HEK293 (cell line): ENCODE data around the gene CCDC85A.

Experiments used
- ATF2 ChIP-seq: fragments of 450-650 bp; formaldehyde crosslinking; IDR thresholded peaks from 2 replicates; pipeline ENCODE4 v1.5.1; 2016; ENCODE audit warnings: missing biosample characterization, missing genetic modification characterization, low read depth
- EGR2 ChIP-seq: fragments of 450-650 bp; formaldehyde crosslinking; IDR thresholded peaks from 2 replicates; pipeline ENCODE4 v1.5.1; 2016; ENCODE audit warnings: low read depth, missing biosample characterization, missing genetic modification characterization
- GFI1B ChIP-seq: fragments of 450-650 bp; formaldehyde crosslinking; IDR thresholded peaks from 2 replicates; pipeline ENCODE4 v1.5.1; 2016; ENCODE audit warnings: missing biosample characterization, missing genetic modification characterization
- GLI2 ChIP-seq: fragments of 450-650 bp; formaldehyde crosslinking; IDR thresholded peaks from 2 replicates; pipeline ENCODE4; 2017; ENCODE audit warnings: missing biosample characterization, missing genetic modification characterization, low read depth, borderline replicate concordance
- GLIS1 ChIP-seq: fragments of 450-650 bp; formaldehyde crosslinking; IDR thresholded peaks from 2 replicates; pipeline ENCODE4 v1.5.1; 2016; ENCODE audit warnings: missing biosample characterization, missing genetic modification characterization
- HOXA7 ChIP-seq: sonication (generic); formaldehyde crosslinking; IDR thresholded peaks from 2 replicates; pipeline ENCODE4 v1.8.1; 2022; ENCODE audit warnings: missing genetic modification reagents, borderline replicate concordance
- HOXD13 ChIP-seq: sonication (generic); formaldehyde crosslinking; IDR thresholded peaks from 2 replicates; pipeline ENCODE4 v1.8.0; 2022; ENCODE audit warnings: missing genetic modification reagents, borderline replicate concordance
- MYNN ChIP-seq: fragments of 450-650 bp; formaldehyde crosslinking; IDR thresholded peaks from 2 replicates; pipeline ENCODE4 v1.5.1; 2016; ENCODE audit warnings: missing biosample characterization, missing genetic modification characterization, borderline replicate concordance
- OVOL3 ChIP-seq: fragments of 450-650 bp; formaldehyde crosslinking; IDR thresholded peaks from 2 replicates; pipeline ENCODE4 v1.5.1; 2016; ENCODE audit warnings: missing biosample characterization, missing genetic modification characterization
- ZBTB20 ChIP-seq: fragments of 450-650 bp; formaldehyde crosslinking; IDR thresholded peaks from 2 replicates; pipeline ENCODE4 v1.5.1; 2016; ENCODE audit warnings: missing biosample characterization, missing genetic modification characterization
- ZBTB44 ChIP-seq: fragments of 450-650 bp; IDR thresholded peaks from 2 replicates; pipeline ENCODE4 v1.5.1; 2018; ENCODE audit warnings: missing biosample characterization, mild to moderate bottlenecking, missing genetic modification characterization
- ZNF114 ChIP-seq: fragments of 450-650 bp; formaldehyde crosslinking; IDR thresholded peaks from 2 replicates; pipeline ENCODE4 v1.5.0; 2017; ENCODE audit warnings: missing biosample characterization, missing genetic modification characterization
- ZNF18 ChIP-seq: fragments of 450-650 bp; formaldehyde crosslinking; IDR thresholded peaks from 2 replicates; pipeline ENCODE4 v1.5.1; 2016; ENCODE audit warnings: missing biosample characterization, missing genetic modification characterization
- ZNF2 ChIP-seq: fragments of 450-650 bp; formaldehyde crosslinking; IDR thresholded peaks from 2 replicates; pipeline ENCODE4 v1.5.1; 2016; ENCODE audit warnings: missing biosample characterization, missing genetic modification characterization
- ZNF24 ChIP-seq: fragments of 450-650 bp; formaldehyde crosslinking; IDR thresholded peaks from 2 replicates; pipeline ENCODE4 v1.5.1; 2016; ENCODE audit warnings: missing biosample characterization, missing genetic modification characterization
- ZNF280C ChIP-seq: fragments of 450-650 bp; formaldehyde crosslinking; IDR thresholded peaks from 2 replicates; pipeline ENCODE4 v1.5.1; 2016; ENCODE audit warnings: missing biosample characterization, missing genetic modification characterization
- ZNF292 ChIP-seq: fragments of 450-650 bp; formaldehyde crosslinking; IDR thresholded peaks from 2 replicates; pipeline ENCODE4 v1.5.1; 2016; ENCODE audit warnings: low read depth, missing biosample characterization, missing genetic modification characterization, borderline replicate concordance
- ZNF350 ChIP-seq: fragments of 450-650 bp; formaldehyde crosslinking; IDR thresholded peaks from 2 replicates; pipeline ENCODE4 v1.5.0; 2017; ENCODE audit warnings: missing biosample characterization, mild to moderate bottlenecking, missing genetic modification characterization
- ZNF423 ChIP-seq: fragments of 450-650 bp; formaldehyde crosslinking; IDR thresholded peaks from 2 replicates; pipeline ENCODE4 v1.5.1; 2016; ENCODE audit warnings: missing biosample characterization, missing genetic modification characterization
- ZNF433 ChIP-seq: fragments of 450-650 bp; formaldehyde crosslinking; IDR thresholded peaks from 2 replicates; pipeline ENCODE4 v1.5.1; 2016; ENCODE audit warnings: missing biosample characterization, missing genetic modification characterization, low read depth
- ZNF48 ChIP-seq: fragments of 450-650 bp; formaldehyde crosslinking; IDR thresholded peaks from 2 replicates; pipeline ENCODE4 v1.5.1; 2016; ENCODE audit warnings: missing biosample characterization, missing genetic modification characterization
- ZNF518A ChIP-seq: fragments of 450-650 bp; formaldehyde crosslinking; conservative IDR thresholded peaks from 2 replicates; pipeline ENCODE4 v1.5.1; 2016; ENCODE audit warnings: low read depth, missing biosample characterization, missing genetic modification characterization
- ZNF639 ChIP-seq: fragments of 450-650 bp; formaldehyde crosslinking; IDR thresholded peaks from 2 replicates; pipeline ENCODE4 v1.5.1; 2016; ENCODE audit warnings: missing biosample characterization, missing genetic modification characterization
- ZNF654 ChIP-seq: fragments of 450-650 bp; formaldehyde crosslinking; IDR thresholded peaks from 2 replicates; pipeline ENCODE4 v1.5.1; 2016; ENCODE audit warnings: low read depth, missing biosample characterization, missing genetic modification characterization
- ZNF677 ChIP-seq: fragments of 450-650 bp; IDR thresholded peaks from 2 replicates; pipeline ENCODE4 v1.5.0; 2018; ENCODE audit warnings: missing biosample characterization, mild to moderate bottlenecking, missing genetic modification characterization, moderate library complexity
- ZSCAN16 ChIP-seq: fragments of 450-650 bp; formaldehyde crosslinking; IDR thresholded peaks from 2 replicates; pipeline ENCODE4 v1.5.1; 2016; ENCODE audit warnings: missing biosample characterization, missing genetic modification characterization

Gene CCDC85A

GRCh38 chr2:56183643-56184499, at the start of gene CCDC85A (continued):
- TF ChIP-seq ZNF18 (tag by site-specific recombination) (no peak), ZBTB20 (peak; percentile 85), HOXD13 (CRISPR knock-in tag) (no peak), ZNF639 (tag by site-specific recombination) (no peak), ATF2 (tag by site-specific recombination) (no peak), ZNF2 (tag by site-specific recombination) (no peak), ZNF654 (tag by site-specific recombination) (peak; percentile 82), ZNF677 (no peak), EGR2 (tag by site-specific recombination) (no peak), ZSCAN16 (tag by site-specific recombination) (no peak), ZNF350 (no peak), GLIS1 (tag by site-specific recombination) (peak; percentile 45), ZNF280C (tag by site-specific recombination) (no peak), ZNF24 (tag by site-specific recombination) (no peak), ZNF423 (tag by site-specific recombination) (no peak), ZBTB44 (tag by site-specific recombination) (no peak), MYNN (no peak), HOXA7 (CRISPR knock-in tag) (no peak), GFI1B (tag by site-specific recombination) (no peak), OVOL3 (tag by site-specific recombination) (no peak), ZNF114 (tag by site-specific recombination) (no peak), GLI2 (tag by site-specific recombination) (no peak), ZNF292 (tag by site-specific recombination) (no peak), ZNF48 (tag by site-specific recombination) (no peak), ZNF518A (no peak), ZNF433 (tag by site-specific recombination) (no peak)
